ENCODE results near the gene ASGR1.
A peak's percentile ranks its signal among the peaks of the same experiment; 100 is the strongest.

Gene ASGR1

GRCh38 chr17:7219229-7219811 is 40.1 kb upstream of the ASGR1 start:
- H3K27ac ChIP-seq, result peak overlapping the region; percentile 98
- TF ChIP-seq ZFX (IDR thresholded peaks at IDR 0.05; ENCODE audit: borderline replicate concordance) (no peak), CTCF (IDR thresholded peaks at IDR 0.05) (no peak)

- TF ChIP-seq ZFX (IDR thresholded peaks at IDR 0.05; ENCODE audit: borderline replicate concordance), result no peak
- TF ChIP-seq CTCF (IDR thresholded peaks at IDR 0.05), result no peak
- H3K27ac ChIP-seq, result peak overlapping the region; percentile 98
Measured at GRCh38 chr17:7218758-7219157, 39.6 kb upstream of the ASGR1 start.

- TF ChIP-seq CTCF (IDR thresholded peaks at IDR 0.05) (no peak), ZFX (IDR thresholded peaks at IDR 0.05; ENCODE audit: borderline replicate concordance) (no peak)
- peak overlapping the region; percentile 98 for H3K27ac ChIP-seq
Measured at GRCh38 chr17:7218166-7218565, 39.0 kb upstream of the ASGR1 start.

- TF ChIP-seq CTCF (IDR thresholded peaks at IDR 0.05), result no peak
- no peak for TF ChIP-seq ZFX (IDR thresholded peaks at IDR 0.05; ENCODE audit: borderline replicate concordance)
- H3K27ac ChIP-seq, result peak overlapping the region; percentile 98
Measured at GRCh38 chr17:7217113-7217987, 38.2 kb upstream of the ASGR1 start.

- H3K27ac ChIP-seq, result peak overlapping the region; percentile 65; the same call in 1 of the 2 replicates
- TF ChIP-seq ZFX (IDR thresholded peaks at IDR 0.05; ENCODE audit: borderline replicate concordance) (no peak), CTCF (IDR thresholded peaks at IDR 0.05) (no peak)
Measured at GRCh38 chr17:7216242-7217112, 37.3 kb upstream of the ASGR1 start.

- H3K27ac ChIP-seq, result peak overlapping the region; percentile 65
- TF ChIP-seq CTCF (IDR thresholded peaks at IDR 0.05) (no peak), ZFX (IDR thresholded peaks at IDR 0.05; ENCODE audit: borderline replicate concordance) (no peak)
Measured at GRCh38 chr17:7215652-7216180, 36.5 kb upstream of the ASGR1 start.

All from 22Rv1 (cell line).